HepG2 (cell line): Measurements from ENCODE around the gene RIMBP3C. TPM values are rescaled to one million over a fixed set of nuclear protein-coding genes. Genes with fewer than 3 reads are reported as not detected.

Source experiments
- DDIT3 ChIP-seq: sonication (generic); formaldehyde crosslinking; IDR thresholded peaks from 2 replicates; pipeline ENCODE4 v1.4.0; 2020; ENCODE audit warnings: mild to moderate bottlenecking, missing genetic modification reagents
- EP300 ChIP-seq, 3 experiments: sonication (generic) in 1 of 3; formaldehyde crosslinking in 1 of 3; IDR thresholded peaks; 2 replicates each; pipeline versions ENCODE4 v1.5.1 to v1.6.1; 2011 to 2020; ENCODE audit warnings: low read depth in 2 of 3, low read length in 2 of 3, borderline replicate concordance in 1 of 3, improper control_type of control experiment in 1 of 3, mild to moderate bottlenecking in 1 of 3, missing genetic modification reagents in 1 of 3, moderate library complexity in 1 of 3
- HMG20B ChIP-seq: conservative IDR thresholded peaks from 2 replicates; pipeline ENCODE4 v1.6.1; 2016; ENCODE audit warnings: missing genetic modification reagents, missing compliant biosample characterization
- KDM2A ChIP-seq: sonication (generic); formaldehyde crosslinking; IDR thresholded peaks from 2 replicates; pipeline ENCODE4 v1.4.0; 2020; ENCODE audit warnings: low read depth, missing genetic modification reagents, borderline replicate concordance
- MAFK ChIP-seq, 2 experiments: IDR thresholded peaks in 1 of 2; conservative IDR thresholded peaks in 1 of 2; 2 replicates each; pipeline ENCODE4 v1.6.1; 2011; ENCODE audit warnings: improper control_type of control experiment in 2 of 2, low read length in 2 of 2
- MEIS2 ChIP-seq: sonication (generic); formaldehyde crosslinking; IDR thresholded peaks from 2 replicates; pipeline ENCODE4 v1.9.0; 2021; ENCODE audit warnings: mild to moderate bottlenecking, missing genetic modification reagents
- MXD3 ChIP-seq: IDR thresholded peaks from 2 replicates; pipeline ENCODE4 v1.6.1; 2016; ENCODE audit warnings: mild to moderate bottlenecking, missing biosample characterization, missing genetic modification reagents
- MYNN ChIP-seq: sonication (generic); formaldehyde crosslinking; IDR thresholded peaks from 2 replicates; pipeline ENCODE4 v1.4.0; 2020; ENCODE audit warnings: mild to moderate bottlenecking, low read depth, missing genetic modification reagents
- MZF1 ChIP-seq: sonication (generic); formaldehyde crosslinking; IDR thresholded peaks from 2 replicates; pipeline ENCODE4 v1.8.1; 2023; ENCODE audit warnings: mild to moderate bottlenecking, missing genetic modification reagents, borderline replicate concordance
- PRDM10 ChIP-seq: sonication (generic); formaldehyde crosslinking; IDR thresholded peaks from 2 replicates; pipeline ENCODE4 v1.4.0; 2020; ENCODE audit warnings: low read depth, missing genetic modification reagents
- SYNCRIP ChIP-seq: fragments of 200-400 bp; formaldehyde crosslinking; IDR thresholded peaks from 2 replicates; pipeline ENCODE4 v1.6.1; 2018; ENCODE audit warnings: mild to moderate bottlenecking, low read depth, low read length; ENCODE audit not compliant: insufficient read depth
- TGIF2 ChIP-seq: IDR thresholded peaks from 2 replicates; pipeline ENCODE4 v1.6.1; 2016; ENCODE audit warnings: control low read depth, missing compliant biosample characterization
- ZFAT ChIP-seq: sonication (generic); formaldehyde crosslinking; conservative IDR thresholded peaks from 2 replicates; pipeline ENCODE4 v1.8.1; 2023; ENCODE audit warnings: missing genetic modification reagents, inconsistent platforms
- ZNF101 ChIP-seq: sonication (generic); formaldehyde crosslinking; IDR thresholded peaks from 2 replicates; pipeline ENCODE4 v1.4.0; 2020; ENCODE audit warnings: mild to moderate bottlenecking, low read depth, missing genetic modification reagents, borderline replicate concordance
- ZNF121 ChIP-seq: sonication (generic); formaldehyde crosslinking; IDR thresholded peaks from 2 replicates; pipeline ENCODE4 v1.5.0; 2020; ENCODE audit warnings: mild to moderate bottlenecking, missing genetic modification reagents
- ZNF3 ChIP-seq: IDR thresholded peaks from 2 replicates; pipeline ENCODE4 v1.7.0; 2017; ENCODE audit warnings: inconsistent platforms
- ZNF331 ChIP-seq: sonication (generic); formaldehyde crosslinking; IDR thresholded peaks from 2 replicates; pipeline ENCODE4 v1.4.0; 2020; ENCODE audit warnings: missing genetic modification reagents
- ZNF335 ChIP-seq: sonication (generic); formaldehyde crosslinking; IDR thresholded peaks from 2 replicates; pipeline ENCODE4 v1.4.0; 2020; ENCODE audit warnings: missing genetic modification reagents
- ZNF503 ChIP-seq: sonication (generic); formaldehyde crosslinking; IDR thresholded peaks from 2 replicates; pipeline ENCODE4 v1.4.0; 2020; ENCODE audit warnings: missing genetic modification reagents
- ZNF629 ChIP-seq: sonication (generic); formaldehyde crosslinking; conservative IDR thresholded peaks from 2 replicates; pipeline ENCODE4 v1.5.0; 2020; ENCODE audit warnings: missing genetic modification reagents
- ZNF703 ChIP-seq: sonication (generic); formaldehyde crosslinking; IDR thresholded peaks from 2 replicates; pipeline ENCODE4 v1.5.1; 2020; ENCODE audit warnings: missing genetic modification reagents, mild to moderate bottlenecking, moderate library complexity, borderline replicate concordance
- ZNF746 ChIP-seq: sonication (generic); formaldehyde crosslinking; IDR thresholded peaks from 2 replicates; pipeline ENCODE4 v1.8.0; 2022; ENCODE audit warnings: mild to moderate bottlenecking, missing genetic modification reagents
- ZNF747 ChIP-seq: sonication (generic); formaldehyde crosslinking; IDR thresholded peaks from 2 replicates; pipeline ENCODE4 v1.8.1; 2023; ENCODE audit warnings: missing genetic modification reagents, mild to moderate bottlenecking, borderline replicate concordance
- polyA plus RNA-seq, 8 experiments: library from polyadenylated mRNA; depleted of rRNA in 3 of 8; stranded (reverse) in 7 of 8; unstranded in 1 of 8; fragments of >200 nt; fragmentation: Illumina TruSeq in 4 of 8; extraction: Trizol in 4 of 8; gene quantifications; 2 replicates each; pipeline versions ENCODE4 v1.2.1 to v1.2.3, GENCODE V29; 2011 to 2016; ENCODE audit warnings: low read depth in 4 of 8, missing spikeins in 1 of 8, mixed read lengths in 1 of 8; ENCODE audit not compliant: insufficient read depth in 1 of 8
- total RNA-seq, 5 experiments: library from RNA; depleted of rRNA; stranded (reverse); fragments of >200 nt; fragmentation: Illumina TruSeq; extraction: Trizol; gene quantifications; 2 replicates each; pipeline ENCODE4 v1.2.3, GENCODE V29; 2016; ENCODE audit warnings: low read depth in 1 of 5

Gene RIMBP3C
- total and polyA plus RNA-seq, 2 of the 13 experiments (the other 11 are each of a cell fraction or from before 2014, with no cell fraction given), result 0.15 TPM; not detected in 1

- no peak for TF ChIP-seq DDIT3 (CRISPR knock-in tag)
- TF ChIP-seq MAFK (conservative IDR thresholded peaks at IDR 0.05 in 1 of 2, IDR thresholded peaks at IDR 0.05 in 1 of 2; ENCODE audit: low read length in 2 of 2), result no peak
- TF ChIP-seq KDM2A (CRISPR knock-in tag), result peak; percentile 81; the same call in 1 of the 2 replicates
- no peak for TF ChIP-seq SYNCRIP
- TF ChIP-seq PRDM10 (CRISPR knock-in tag), result no peak
- TF ChIP-seq ZNF629 (CRISPR knock-in tag), result no peak
- TF ChIP-seq ZNF335 (CRISPR knock-in tag), result no peak
- peak; percentile 70 for TF ChIP-seq ZNF331 (CRISPR knock-in tag)
- TF ChIP-seq ZNF121 (CRISPR knock-in tag), result peak; percentile 58; the same call in 1 of the 2 replicates
- no peak for TF ChIP-seq MZF1 (CRISPR knock-in tag)
- TF ChIP-seq ZNF503 (CRISPR knock-in tag), result peak; percentile 36
- TF ChIP-seq ZNF703, result peak; percentile 53
- TF ChIP-seq ZNF3 (CRISPR knock-in tag), result no peak
- no peak for TF ChIP-seq ZNF747
- TF ChIP-seq TGIF2 (CRISPR knock-in tag), result no peak
- no peak for TF ChIP-seq ZNF101
- TF ChIP-seq MXD3, result peak; percentile 94
- TF ChIP-seq ZNF746 (CRISPR knock-in tag), result no peak
- peak; percentile 65; the same call in 1 of the 2 replicates for TF ChIP-seq MEIS2 (CRISPR knock-in tag)
- TF ChIP-seq EP300 (IDR thresholded peaks at IDR 0.05; ENCODE audit: low read depth in 2 of 2, low read length in 2 of 2), result no peak
- TF ChIP-seq EP300 (CRISPR knock-in tag; IDR thresholded peaks at IDR 0.05; ENCODE audit: borderline replicate concordance), result no peak
- TF ChIP-seq ZFAT (CRISPR knock-in tag), result peak; percentile 85; the same call in 1 of the 2 replicates
- TF ChIP-seq MYNN, result peak; percentile 76; the same call in 1 of the 2 replicates
- TF ChIP-seq HMG20B, result no peak; the same call in 1 of the 2 replicates
These were observed 16.4 kb upstream of the RIMBP3C start, which contains the start of gene UBE2L3 (continued) for GRCh38 chr22:21567456-21568346.
